RPMI8226 (cell line): ENCODE measurements around the gene OR51T1.
"Not testable (repeated sequence)": the region's sequence is repeated elsewhere in the genome, so short reads cannot be mapped to it uniquely, and the experiment has no call there.

Experiments used
- DNase-seq: peaks from one replicate; pipeline ENCODE4 v3.0.0-alpha.2; 2015

Gene OR51T1

GRCh38 chr11:4881860-4882500, at the start of gene OR51T1:
TSS of gene OR51T1 (plus strand) at chr11:4881900. CDS start at chr11:4881900, 0 bp downstream.
- no peak for DNase-seq

- no peak for DNase-seq
Observed at GRCh38 chr11:4839851-4840549, 41.7 kb upstream of the OR51T1 start.

GRCh38 chr11:4848908-4849532, 32.7 kb upstream of the OR51T1 start, which contains the start of gene OR51S1:
TSS of gene OR51S1 (minus strand) at chr11:4849208. CDS start at chr11:4849208, 0 bp downstream.
- no peak for DNase-seq

GRCh38 chr11:4851033-4851432, 30.7 kb upstream of the OR51T1 start:
- DNase-seq: no peak

- not testable (repeated sequence) for DNase-seq
Observed at GRCh38 chr11:4854286-4854685, 27.4 kb upstream of the OR51T1 start.

- DNase-seq: no peak
Observed at GRCh38 chr11:4862447-4863236, 19.1 kb upstream of the OR51T1 start.

GRCh38 chr11:4863876-4864275, 17.8 kb upstream of the OR51T1 start:
- DNase-seq: no peak

- no peak for DNase-seq
Observed at GRCh38 chr11:4865855-4866254, 15.8 kb upstream of the OR51T1 start.

- no peak for DNase-seq
Observed at GRCh38 chr11:4881188-4881587, 512 bp upstream of the OR51T1 start.

- DNase-seq: no peak
Observed at GRCh38 chr11:4882543-4882942, 843 bp downstream of the OR51T1 start.

- DNase-seq: no peak
Observed at GRCh38 chr11:4884361-4884760, 2.7 kb downstream of the OR51T1 start.

- DNase-seq: no peak
Observed at GRCh38 chr11:4886186-4886585, 4.5 kb downstream of the OR51T1 start.

GRCh38 chr11:4887591-4887990, 5.9 kb downstream of the OR51T1 start:
- DNase-seq: no peak

- no peak for DNase-seq
Observed at GRCh38 chr11:4890279-4890678, 8.6 kb downstream of the OR51T1 start.

- no peak for DNase-seq
Observed at GRCh38 chr11:4891996-4892640, 10.4 kb downstream of the OR51T1 start.

GRCh38 chr11:4903484-4903883, 21.8 kb downstream of the OR51T1 start, which contains the start of gene OR51A7:
TSS of gene OR51A7 (plus strand) at chr11:4903783. CDS start at chr11:4907370, 3,587 bp downstream.
- no peak for DNase-seq

- DNase-seq: no peak
Observed at GRCh38 chr11:4916581-4916980, 34.9 kb downstream of the OR51T1 start.

- DNase-seq: no peak
Observed at GRCh38 chr11:4919250-4919649, 37.5 kb downstream of the OR51T1 start, which contains the start of gene OR51G2. TSS of gene OR51G2 (minus strand) at chr11:4919350. CDS start at chr11:4915663, 3,687 bp downstream.

GRCh38 chr11:4921796-4922195, 40.1 kb downstream of the OR51T1 start:
- DNase-seq: no peak

- no peak for DNase-seq
Observed at GRCh38 chr11:4922304-4922703, 40.6 kb downstream of the OR51T1 start.

GRCh38 chr11:4924239-4924638, 42.5 kb downstream of the OR51T1 start, which contains the start of gene OR51G1:
TSS of gene OR51G1 (minus strand) at chr11:4924339. CDS start at chr11:4924339, 0 bp downstream.
- no peak for DNase-seq

- no peak for DNase-seq
Observed at GRCh38 chr11:4926608-4927007, 44.9 kb downstream of the OR51T1 start.
